ENCODE measurements around the gene POLD3.
A peak's percentile ranks its signal among the peaks of the same experiment; 100 is the strongest.

The POLD3 gene

GRCh38 chr11:74678041-74678440 lies 85.7 kb downstream of the POLD3 start:
- Histone ChIP-seq H3K36me3 (ENCODE audit: insufficient read depth, low read length) (no peaks in the 10 kb centered on the region), H3K4me3 (ENCODE audit: low read depth in 1 of 2, low read length in 2 of 2) (no peak overlapping the region), H3K4me1 (ENCODE audit: insufficient read depth, low read length) (peaks cover 34% of the 10 kb centered on the region), H3K27ac (ENCODE audit: low read depth, low read length) (no peak overlapping the region), H3K27me3 (ENCODE audit: control insufficient read depth in 1 of 2, insufficient read depth in 2 of 2, low read length in 2 of 2) (no peaks in the 10 kb centered on the region), H3K9me3 (ENCODE audit: low read length) (no peaks in the 10 kb centered on the region), H3K9ac (ENCODE audit: low read length) (no peak overlapping the region)

GRCh38 chr11:74678591-74679512 lies 86.5 kb downstream of the POLD3 start:
- H3K27ac ChIP-seq (ENCODE audit: low read depth, low read length) = no peak overlapping the region
- H3K4me1 ChIP-seq (ENCODE audit: insufficient read depth, low read length) = peaks cover 30% of the 10 kb centered on the region
- no peaks in the 10 kb centered on the region for H3K27me3 ChIP-seq (ENCODE audit: control insufficient read depth in 1 of 2, insufficient read depth in 2 of 2, low read length in 2 of 2)

GRCh38 chr11:74679513-74679865 lies 87.1 kb downstream of the POLD3 start:
- Histone ChIP-seq H3K27me3 (ENCODE audit: control insufficient read depth in 1 of 2, insufficient read depth in 2 of 2, low read length in 2 of 2) (no peaks in the 10 kb centered on the region), H3K9me3 (ENCODE audit: low read length) (no peaks in the 10 kb centered on the region), H3K36me3 (ENCODE audit: insufficient read depth, low read length) (no peaks in the 10 kb centered on the region), H3K4me3 (ENCODE audit: low read depth in 1 of 2, low read length in 2 of 2) (no peak overlapping the region), H3K27ac (ENCODE audit: low read depth, low read length) (no peak overlapping the region), H3K9ac (ENCODE audit: low read length) (no peak overlapping the region), H3K4me1 (ENCODE audit: insufficient read depth, low read length) (peaks cover 35% of the 10 kb centered on the region)

More at GRCh38 chr11:74678591-74679512, 86.5 kb downstream of the POLD3 start:
- no peaks in the 10 kb centered on the region for H3K36me3 ChIP-seq (ENCODE audit: insufficient read depth, low read length)
- no peaks in the 10 kb centered on the region for H3K9me3 ChIP-seq (ENCODE audit: low read length)
- H3K9ac ChIP-seq (ENCODE audit: low read length) = no peak overlapping the region
- no peak overlapping the region for H3K4me3 ChIP-seq (ENCODE audit: low read depth in 1 of 2, low read length in 2 of 2)

GRCh38 chr11:74680035-74680671 lies 87.8 kb downstream of the POLD3 start:
- H3K4me3 ChIP-seq (ENCODE audit: low read depth in 1 of 2, low read length in 2 of 2) = no peak overlapping the region
- H3K9me3 ChIP-seq (ENCODE audit: low read length) = no peaks in the 10 kb centered on the region
- peaks cover 37% of the 10 kb centered on the region for H3K4me1 ChIP-seq (ENCODE audit: insufficient read depth, low read length)
- H3K36me3 ChIP-seq (ENCODE audit: insufficient read depth, low read length) = no peaks in the 10 kb centered on the region
- H3K27ac ChIP-seq (ENCODE audit: low read depth, low read length) = no peak overlapping the region
- no peak overlapping the region for H3K9ac ChIP-seq (ENCODE audit: low read length)
- H3K27me3 ChIP-seq (ENCODE audit: control insufficient read depth in 1 of 2, insufficient read depth in 2 of 2, low read length in 2 of 2) = no peaks in the 10 kb centered on the region

GRCh38 chr11:74680703-74681531 lies 88.5 kb downstream of the POLD3 start:
- no peak overlapping the region for H3K4me3 ChIP-seq (ENCODE audit: low read depth in 1 of 2, low read length in 2 of 2)
- peak overlapping the region; percentile 54 for H3K27ac ChIP-seq (ENCODE audit: low read depth, low read length)
- H3K27me3 ChIP-seq (ENCODE audit: control insufficient read depth in 1 of 2, insufficient read depth in 2 of 2, low read length in 2 of 2) = no peaks in the 10 kb centered on the region
- H3K36me3 ChIP-seq (ENCODE audit: insufficient read depth, low read length) = no peaks in the 10 kb centered on the region
- peaks cover 37% of the 10 kb centered on the region for H3K4me1 ChIP-seq (ENCODE audit: insufficient read depth, low read length)
- no peaks in the 10 kb centered on the region for H3K9me3 ChIP-seq (ENCODE audit: low read length)
- no peak overlapping the region for H3K9ac ChIP-seq (ENCODE audit: low read length)

GRCh38 chr11:74681686-74682651 lies 89.6 kb downstream of the POLD3 start:
- Histone ChIP-seq H3K4me1 (ENCODE audit: insufficient read depth, low read length) (peaks cover 37% of the 10 kb centered on the region), H3K27ac (ENCODE audit: low read depth, low read length) (peak overlapping the region; percentile 71), H3K27me3 (ENCODE audit: control insufficient read depth in 1 of 2, insufficient read depth in 2 of 2, low read length in 2 of 2) (no peaks in the 10 kb centered on the region), H3K9me3 (ENCODE audit: low read length) (no peaks in the 10 kb centered on the region), H3K4me3 (ENCODE audit: low read depth in 1 of 2, low read length in 2 of 2) (no peak overlapping the region), H3K9ac (ENCODE audit: low read length) (no peak overlapping the region), H3K36me3 (ENCODE audit: insufficient read depth, low read length) (no peaks in the 10 kb centered on the region)

- H3K4me1 ChIP-seq (ENCODE audit: insufficient read depth, low read length) = peaks cover 37% of the 10 kb centered on the region
- no peak overlapping the region for H3K9ac ChIP-seq (ENCODE audit: low read length)
- no peaks in the 10 kb centered on the region for H3K36me3 ChIP-seq (ENCODE audit: insufficient read depth, low read length)
- peak overlapping the region; percentile 41 to 63 for H3K4me3 ChIP-seq (ENCODE audit: low read depth in 1 of 2, low read length in 2 of 2)
- H3K9me3 ChIP-seq (ENCODE audit: low read length) = no peaks in the 10 kb centered on the region
- H3K27me3 ChIP-seq (ENCODE audit: control insufficient read depth in 1 of 2, insufficient read depth in 2 of 2, low read length in 2 of 2) = no peaks in the 10 kb centered on the region
- H3K27ac ChIP-seq (ENCODE audit: low read depth, low read length) = peak overlapping the region; percentile 71
These were observed 90.4 kb downstream of the POLD3 start for GRCh38 chr11:74682731-74683278.

GRCh38 chr11:74683279-74683871 lies 91.0 kb downstream of the POLD3 start:
- peak overlapping the region; percentile 71 for H3K27ac ChIP-seq (ENCODE audit: low read depth, low read length)
- H3K9ac ChIP-seq (ENCODE audit: low read length) = peak overlapping the region; percentile 4
- no peaks in the 10 kb centered on the region for H3K36me3 ChIP-seq (ENCODE audit: insufficient read depth, low read length)
- no peaks in the 10 kb centered on the region for H3K27me3 ChIP-seq (ENCODE audit: control insufficient read depth in 1 of 2, insufficient read depth in 2 of 2, low read length in 2 of 2)
- peak overlapping the region; percentile 41 to 63 for H3K4me3 ChIP-seq (ENCODE audit: low read depth in 1 of 2, low read length in 2 of 2)
- H3K9me3 ChIP-seq (ENCODE audit: low read length) = no peaks in the 10 kb centered on the region
- peaks cover 37% of the 10 kb centered on the region for H3K4me1 ChIP-seq (ENCODE audit: insufficient read depth, low read length)

- no peaks in the 10 kb centered on the region for H3K9me3 ChIP-seq (ENCODE audit: low read length)
- peak overlapping the region; percentile 66 for H3K27ac ChIP-seq (ENCODE audit: low read depth, low read length)
- H3K27me3 ChIP-seq (ENCODE audit: control insufficient read depth in 1 of 2, insufficient read depth in 2 of 2, low read length in 2 of 2) = no peaks in the 10 kb centered on the region
- H3K9ac ChIP-seq (ENCODE audit: low read length) = peak overlapping the region; percentile 4
- H3K4me3 ChIP-seq (ENCODE audit: low read depth in 1 of 2, low read length in 2 of 2) = peak overlapping the region; percentile 41 to 63
- peaks cover 37% of the 10 kb centered on the region for H3K4me1 ChIP-seq (ENCODE audit: insufficient read depth, low read length)
- H3K36me3 ChIP-seq (ENCODE audit: insufficient read depth, low read length) = no peaks in the 10 kb centered on the region
These were observed 91.6 kb downstream of the POLD3 start for GRCh38 chr11:74683941-74684481.

GRCh38 chr11:74684661-74685060 lies 92.3 kb downstream of the POLD3 start:
- peaks cover 37% of the 10 kb centered on the region for H3K4me1 ChIP-seq (ENCODE audit: insufficient read depth, low read length)
- H3K27me3 ChIP-seq (ENCODE audit: control insufficient read depth in 1 of 2, insufficient read depth in 2 of 2, low read length in 2 of 2) = no peaks in the 10 kb centered on the region
- H3K9ac ChIP-seq (ENCODE audit: low read length) = no peak overlapping the region
- no peak overlapping the region for H3K4me3 ChIP-seq (ENCODE audit: low read depth in 1 of 2, low read length in 2 of 2)
- H3K36me3 ChIP-seq (ENCODE audit: insufficient read depth, low read length) = no peaks in the 10 kb centered on the region
- no peaks in the 10 kb centered on the region for H3K9me3 ChIP-seq (ENCODE audit: low read length)
- no peak overlapping the region for H3K27ac ChIP-seq (ENCODE audit: low read depth, low read length)
